HFF-Myc (cell line): ENCODE data around the gene RB1.

ENCODE experiments used
- DNase-seq: peaks from one replicate; pipeline ENCODE4 v3.0.0-alpha.2; 2011; ENCODE audit warnings: low read depth; ENCODE audit errors: extremely low read depth
- H3K4me3 ChIP-seq: replicated peaks from 2 replicates; pipeline ENCODE4 v1.5.1; 2011; ENCODE audit warnings: low read depth, mild to moderate bottlenecking, control low read depth, low read length
- TF ChIP-seq, protein P1 (sequence below): IDR thresholded peaks from 2 replicates; pipeline ENCODE4 v1.5.1; 2012; ENCODE audit warnings: mild to moderate bottlenecking, low read depth, low read length, control low read depth; ENCODE audit errors: missing control alignments

Gene RB1

GRCh38 chr13:48397744-48398143 is 94.2 kb downstream of the RB1 start:
- no peak overlapping the region for H3K4me3 ChIP-seq
- TF ChIP-seq, protein P1, sequence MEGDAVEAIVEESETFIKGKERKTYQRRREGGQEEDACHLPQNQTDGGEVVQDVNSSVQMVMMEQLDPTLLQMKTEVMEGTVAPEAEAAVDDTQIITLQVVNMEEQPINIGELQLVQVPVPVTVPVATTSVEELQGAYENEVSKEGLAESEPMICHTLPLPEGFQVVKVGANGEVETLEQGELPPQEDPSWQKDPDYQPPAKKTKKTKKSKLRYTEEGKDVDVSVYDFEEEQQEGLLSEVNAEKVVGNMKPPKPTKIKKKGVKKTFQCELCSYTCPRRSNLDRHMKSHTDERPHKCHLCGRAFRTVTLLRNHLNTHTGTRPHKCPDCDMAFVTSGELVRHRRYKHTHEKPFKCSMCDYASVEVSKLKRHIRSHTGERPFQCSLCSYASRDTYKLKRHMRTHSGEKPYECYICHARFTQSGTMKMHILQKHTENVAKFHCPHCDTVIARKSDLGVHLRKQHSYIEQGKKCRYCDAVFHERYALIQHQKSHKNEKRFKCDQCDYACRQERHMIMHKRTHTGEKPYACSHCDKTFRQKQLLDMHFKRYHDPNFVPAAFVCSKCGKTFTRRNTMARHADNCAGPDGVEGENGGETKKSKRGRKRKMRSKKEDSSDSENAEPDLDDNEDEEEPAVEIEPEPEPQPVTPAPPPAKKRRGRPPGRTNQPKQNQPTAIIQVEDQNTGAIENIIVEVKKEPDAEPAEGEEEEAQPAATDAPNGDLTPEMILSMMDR: no peak
- no peak for DNase-seq

DNA sequence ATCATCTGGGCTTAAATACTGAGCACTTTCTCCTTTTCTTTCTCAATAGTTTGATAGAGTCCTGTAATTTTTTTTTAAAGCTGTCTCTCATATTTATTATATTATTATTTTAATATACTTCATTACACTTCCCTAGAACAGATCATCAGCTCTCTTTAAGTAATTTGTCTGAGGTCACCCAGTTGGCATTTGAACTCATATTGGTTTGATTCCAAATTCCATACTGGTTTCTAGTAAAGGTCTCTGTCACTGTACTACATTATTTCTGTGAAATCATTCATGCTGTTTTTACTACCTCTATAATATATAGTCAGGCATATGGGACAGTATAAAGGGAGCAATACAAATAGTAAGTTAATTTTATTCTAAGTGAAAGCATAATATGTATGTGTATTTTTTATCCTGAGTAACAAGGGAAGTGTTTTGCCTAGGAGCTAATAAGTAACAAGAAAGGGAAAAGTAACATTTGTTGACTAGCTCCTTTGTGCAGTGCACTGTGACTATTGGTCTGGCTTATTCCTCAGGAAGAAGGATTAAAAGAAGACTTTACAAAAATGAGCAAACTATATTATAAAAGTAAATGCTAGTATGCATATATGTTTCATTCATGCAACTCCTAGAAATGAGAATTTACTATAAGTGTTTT is 95.0 kb downstream of the RB1 start:
- no peak overlapping the region for H3K4me3 ChIP-seq
- TF ChIP-seq, protein P1: no peak
- no peak for DNase-seq

- no peak overlapping the region for H3K4me3 ChIP-seq
- TF ChIP-seq, protein P1: no peak
- DNase-seq: no peak
Measured at GRCh38 chr13:48400090-48400694, 96.6 kb downstream of the RB1 start.

DNA sequence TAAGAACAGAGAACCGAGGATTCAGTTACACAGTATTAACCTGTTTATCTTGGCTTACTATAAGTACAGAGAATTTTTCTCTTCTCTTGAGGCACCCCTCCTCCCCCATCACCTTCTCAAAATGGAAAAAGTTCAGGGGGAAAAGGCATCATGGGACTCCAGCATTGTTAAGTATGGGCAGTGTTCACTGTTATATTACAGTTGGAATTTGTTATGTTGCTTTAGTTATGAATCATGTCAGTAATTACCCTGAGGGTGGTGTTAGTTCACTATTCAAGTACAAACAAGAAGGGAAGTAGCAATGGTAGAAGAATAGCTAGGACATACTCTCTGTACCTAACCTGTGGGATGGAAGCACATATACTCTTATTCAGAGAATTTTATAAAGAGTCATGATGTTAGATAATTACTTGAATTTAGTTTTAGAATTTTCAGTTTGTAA is 97.3 kb downstream of the RB1 start:
- peak; percentile 32 for DNase-seq

DNA sequence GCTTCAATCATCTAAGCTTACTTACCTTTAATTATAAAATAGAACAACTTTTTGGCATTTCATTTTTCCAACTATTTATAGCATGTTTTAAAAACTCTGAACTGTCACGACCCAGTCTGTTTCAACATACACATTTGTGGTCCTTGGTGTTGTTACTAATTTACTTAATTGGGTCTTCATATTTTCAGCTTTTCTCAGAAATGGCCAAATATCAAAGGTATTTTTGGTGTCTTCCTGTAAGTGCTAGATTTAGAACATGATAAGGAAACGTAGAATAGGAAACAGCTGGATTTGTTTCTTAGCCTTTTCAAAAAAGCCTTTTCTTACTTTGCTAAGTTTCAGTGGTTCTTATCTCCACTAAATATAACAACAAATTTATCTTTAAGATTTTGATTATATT is 97.9 kb downstream of the RB1 start:
- no peak overlapping the region for H3K4me3 ChIP-seq
- DNase-seq: no peak

More for the DNA sequence above, 97.3 kb downstream of the RB1 start:
- H3K4me3 ChIP-seq: no peak overlapping the region
- TF ChIP-seq, protein P1: no peak

GRCh38 chr13:48402325-48402932 is 98.9 kb downstream of the RB1 start:
- TF ChIP-seq, protein P1: no peak
- DNase-seq: no peak
- no peak overlapping the region for H3K4me3 ChIP-seq

More for the DNA sequence above, 97.9 kb downstream of the RB1 start:
- TF ChIP-seq, protein P1: no peak
